NOMO-1 treated with DMSO at 0.1 percent for 48 hours (cell line): ENCODE data around the gene BCAR3.

Experiments used
- DNase-seq: peaks from one replicate; lab custom pipeline; 2025; ENCODE audit not compliant: unreplicated experiment; lab: John Stamatoyannopoulos, UW

Gene BCAR3

GRCh38 chr1:93617670-93618499, 63.8 kb downstream of the BCAR3 start:
- DNase-seq, result no peak

GRCh38 chr1:93616996-93617669, 64.5 kb downstream of the BCAR3 start:
- no peak for DNase-seq

GRCh38 chr1:93616221-93616995, 65.2 kb downstream of the BCAR3 start:
- DNase-seq, result no peak

GRCh38 chr1:93615582-93616150, 66.0 kb downstream of the BCAR3 start:
- no peak for DNase-seq

GRCh38 chr1:93614986-93615581, 66.6 kb downstream of the BCAR3 start:
- no peak for DNase-seq

GRCh38 chr1:93614541-93614940, 67.1 kb downstream of the BCAR3 start:
- no peak for DNase-seq

- DNase-seq, result no peak
These were observed 67.7 kb downstream of the BCAR3 start for GRCh38 chr1:93613898-93614297.

GRCh38 chr1:93612510-93612909, 69.1 kb downstream of the BCAR3 start:
- no peak for DNase-seq

GRCh38 chr1:93611668-93612067, 70.0 kb downstream of the BCAR3 start:
- no peak for DNase-seq

- no peak for DNase-seq
These were observed 72.1 kb downstream of the BCAR3 start for GRCh38 chr1:93609536-93609935.

- no peak for DNase-seq
These were observed 73.2 kb downstream of the BCAR3 start for GRCh38 chr1:93608187-93609109.

- no peak for DNase-seq
These were observed 73.8 kb downstream of the BCAR3 start for GRCh38 chr1:93607814-93608186.

GRCh38 chr1:93605812-93606512, 75.7 kb downstream of the BCAR3 start:
- DNase-seq, result no peak

GRCh38 chr1:93605026-93605568, 76.5 kb downstream of the BCAR3 start:
- no peak for DNase-seq

- no peak for DNase-seq
These were observed 77.2 kb downstream of the BCAR3 start for GRCh38 chr1:93604411-93604810.

- no peak for DNase-seq
These were observed 78.0 kb downstream of the BCAR3 start for GRCh38 chr1:93603601-93604000.

- no peak for DNase-seq
These were observed 78.5 kb downstream of the BCAR3 start for GRCh38 chr1:93603106-93603505.

- no peak for DNase-seq
These were observed 79.5 kb downstream of the BCAR3 start for GRCh38 chr1:93602101-93602500.

- DNase-seq, result no peak
These were observed 80.0 kb downstream of the BCAR3 start for GRCh38 chr1:93601686-93602085.
